HG02798 (cell line): ENCODE results near the gene UTP20.
"Not testable (repeated sequence)": the region's sequence is repeated elsewhere in the genome, so short reads cannot be mapped to it uniquely, and the experiment has no call there.

ENCODE experiments used
- ATAC-seq: cut with Tn5 transposase; IDR thresholded peaks from one replicate; pipeline ENCODE4 v1.9.1; 2021; ENCODE audit warnings: mild to moderate bottlenecking; ENCODE audit not compliant: unreplicated experiment, poor library complexity

The UTP20 gene

GRCh38 chr12:101323255-101323654 is 43.4 kb downstream of the UTP20 start:
- ATAC-seq: no peak

DNA sequence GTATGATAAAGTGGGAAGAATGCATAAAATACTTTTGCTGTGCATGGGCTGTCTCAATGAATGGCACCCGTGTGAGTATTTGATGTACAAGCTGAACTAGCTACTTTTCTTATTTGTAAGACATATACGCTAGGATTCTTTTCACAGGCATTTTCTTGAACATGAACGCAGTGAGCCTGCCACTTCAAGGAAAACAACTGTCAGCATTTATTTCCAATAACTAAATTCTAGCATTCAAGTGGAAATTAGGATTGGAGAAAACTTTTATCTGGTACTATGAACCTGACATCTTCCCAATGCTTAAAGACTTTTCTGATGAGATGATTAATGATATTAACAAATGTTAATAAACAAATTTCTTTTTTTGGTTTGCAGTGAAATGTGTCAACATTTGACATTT is 45.7 kb downstream of the UTP20 start:
- ATAC-seq: no peak

GRCh38 chr12:101327051-101327450 is 47.1 kb downstream of the UTP20 start:
- no peak for ATAC-seq

DNA sequence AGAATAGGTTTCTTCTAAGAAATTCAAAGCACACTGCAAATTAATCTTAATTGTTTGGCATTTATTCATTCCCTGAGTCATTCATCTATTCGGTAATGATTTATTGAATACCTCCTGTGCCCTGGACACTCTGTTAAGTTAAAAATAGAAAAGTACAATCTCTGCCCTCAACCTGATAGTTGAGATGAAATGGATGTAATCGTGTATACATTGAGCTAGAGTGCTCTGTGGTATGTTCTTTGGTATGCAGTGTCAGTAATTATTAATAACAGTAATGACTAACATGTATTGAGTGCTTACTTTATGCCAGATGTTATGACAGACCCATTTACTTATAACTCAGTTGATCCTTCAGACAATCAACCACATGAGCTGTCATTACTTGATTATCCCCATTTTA is 47.6 kb downstream of the UTP20 start:
- no peak for ATAC-seq

DNA sequence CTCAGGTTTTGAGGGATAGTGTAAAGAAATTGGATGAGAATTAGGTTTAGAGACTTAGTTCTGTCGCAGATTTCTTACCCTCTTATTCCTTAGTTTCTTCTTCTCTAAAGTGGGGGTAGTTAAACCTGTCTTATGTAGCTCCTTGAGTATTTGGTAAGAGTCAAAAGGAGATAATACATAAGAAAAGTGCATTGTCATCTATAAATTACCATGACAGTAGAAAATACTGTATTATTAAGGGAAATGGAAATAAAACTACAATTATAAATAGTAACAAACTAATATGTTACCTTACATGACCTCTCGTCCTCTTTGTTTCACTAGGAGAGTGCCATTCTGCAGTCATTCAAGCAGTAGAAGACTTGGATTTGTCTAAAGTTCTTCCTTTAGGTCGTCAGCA is 49.0 kb downstream of the UTP20 start:
- no peak for ATAC-seq

DNA sequence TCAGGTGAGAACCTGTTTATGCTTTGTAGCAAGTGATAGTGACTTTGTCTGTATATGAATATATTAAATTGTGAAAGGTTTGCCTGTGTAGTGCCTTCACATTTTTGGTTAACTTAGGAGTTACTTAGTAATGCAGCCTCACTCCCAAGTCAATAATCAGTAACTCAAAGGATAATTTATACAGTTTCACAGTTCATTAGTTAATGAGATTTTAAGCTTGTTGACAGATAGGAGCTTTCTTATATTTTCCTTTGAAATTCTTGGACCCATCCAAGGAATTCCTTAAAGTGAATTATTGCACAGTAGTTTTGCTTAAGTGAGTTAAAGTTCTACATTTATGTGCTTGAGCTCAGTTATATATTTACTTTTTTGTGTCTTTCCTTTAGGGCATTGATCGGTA is 50.7 kb downstream of the UTP20 start:
- ATAC-seq: no peak

DNA sequence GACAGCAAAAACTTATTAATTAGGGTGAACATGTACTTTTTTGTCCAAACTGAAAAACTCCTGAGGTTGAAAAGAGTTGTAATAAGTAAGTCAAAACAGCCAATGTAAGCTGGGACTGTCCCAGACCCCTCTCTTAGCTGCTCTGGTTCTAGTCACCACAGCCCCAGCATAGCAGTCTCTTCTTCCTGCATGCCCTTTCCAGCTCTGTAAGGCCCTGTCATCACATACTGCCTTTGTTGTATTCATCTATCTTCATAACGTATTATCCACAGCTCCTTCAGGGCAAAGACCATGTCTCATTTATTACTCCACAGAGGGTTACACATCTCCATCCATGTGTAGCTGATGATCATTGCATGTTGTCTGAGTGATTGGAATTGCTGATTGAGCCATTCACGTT is 56.5 kb downstream of the UTP20 start:
- ATAC-seq: no peak

GRCh38 chr12:101338087-101338486 is 58.2 kb downstream of the UTP20 start:
- ATAC-seq: no peak

DNA sequence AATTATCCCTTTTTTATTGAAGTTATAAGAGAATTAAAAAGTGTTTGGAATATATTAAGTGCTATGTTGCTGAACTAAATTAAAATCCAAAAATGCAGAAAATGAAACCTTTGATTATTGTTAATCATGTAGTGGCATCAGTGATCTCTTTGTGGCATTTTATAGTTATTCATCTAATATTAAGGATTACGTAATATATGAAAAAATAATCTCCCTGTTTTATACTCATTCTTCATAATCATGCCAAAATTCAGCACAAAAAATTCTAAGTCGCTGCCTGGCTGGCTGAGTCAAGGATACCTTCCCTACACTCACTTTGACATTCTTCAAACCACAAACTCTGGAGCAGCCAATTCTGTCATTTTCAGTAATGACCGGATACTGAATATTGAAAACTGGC is 64.0 kb downstream of the UTP20 start:
- ATAC-seq: no peak

- no peak for ATAC-seq
Observed at GRCh38 chr12:101351682-101352081, 71.8 kb downstream of the UTP20 start.

GRCh38 chr12:101356794-101357193 is 76.9 kb downstream of the UTP20 start:
- ATAC-seq: no peak

DNA sequence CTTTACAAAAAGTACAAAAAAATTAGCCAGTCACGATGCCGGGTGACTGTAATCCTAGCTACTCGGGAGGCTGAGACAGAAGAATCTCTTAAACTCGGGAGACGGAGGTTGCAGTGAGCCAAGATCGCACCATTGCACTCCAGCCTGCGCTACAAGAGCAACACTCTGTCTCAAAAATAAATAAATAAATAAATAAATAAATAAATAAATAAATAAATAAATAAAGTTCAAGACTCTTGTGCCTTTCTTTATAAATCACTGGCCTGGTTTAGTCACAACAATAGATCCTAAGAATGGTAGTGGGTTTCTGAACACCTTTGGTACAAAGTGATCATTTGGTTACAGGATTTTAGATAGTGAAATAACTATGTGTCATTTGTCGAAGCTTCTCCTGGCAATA is 81.5 kb downstream of the UTP20 start:
- ATAC-seq: no peak

DNA sequence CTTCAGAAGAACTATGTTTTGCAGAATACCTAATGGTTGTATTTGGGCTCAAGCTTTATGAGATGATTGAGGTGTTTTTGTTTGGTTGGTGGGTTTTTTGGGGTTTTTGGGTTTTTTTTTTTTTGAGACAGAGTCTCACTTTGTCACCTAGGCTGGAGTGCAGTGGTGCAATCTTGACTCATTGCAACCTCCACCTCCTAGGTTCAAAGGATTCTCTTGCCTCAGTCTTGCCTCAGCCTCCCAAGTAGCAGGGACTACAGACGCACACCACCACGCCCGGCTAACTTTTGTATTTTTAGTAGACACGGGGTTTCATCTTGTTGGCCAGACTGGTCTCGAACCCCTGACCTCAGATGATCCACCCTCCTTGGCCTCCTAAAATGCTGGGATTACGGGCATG is 88.1 kb downstream of the UTP20 start:
- ATAC-seq: no peak

DNA sequence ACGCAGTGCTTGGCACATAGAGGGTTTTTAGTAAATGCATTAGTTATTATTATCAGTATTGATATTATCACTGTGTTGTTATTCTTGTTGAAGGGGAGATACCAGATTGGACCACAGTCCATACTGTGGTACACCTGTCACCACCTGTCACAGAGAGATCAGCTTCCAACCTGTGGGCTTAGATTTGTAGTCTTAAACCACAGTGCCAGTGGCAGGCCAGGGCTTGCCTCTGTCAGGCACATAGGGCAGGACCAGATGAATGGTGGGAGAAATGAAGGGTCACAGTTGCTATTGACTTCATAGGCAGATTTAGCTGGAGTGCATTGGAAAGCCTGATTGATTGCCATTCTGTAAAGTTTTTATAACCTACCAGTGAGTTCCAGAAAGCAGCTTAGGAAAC is 92.5 kb downstream of the UTP20 start:
- ATAC-seq: no peak

DNA sequence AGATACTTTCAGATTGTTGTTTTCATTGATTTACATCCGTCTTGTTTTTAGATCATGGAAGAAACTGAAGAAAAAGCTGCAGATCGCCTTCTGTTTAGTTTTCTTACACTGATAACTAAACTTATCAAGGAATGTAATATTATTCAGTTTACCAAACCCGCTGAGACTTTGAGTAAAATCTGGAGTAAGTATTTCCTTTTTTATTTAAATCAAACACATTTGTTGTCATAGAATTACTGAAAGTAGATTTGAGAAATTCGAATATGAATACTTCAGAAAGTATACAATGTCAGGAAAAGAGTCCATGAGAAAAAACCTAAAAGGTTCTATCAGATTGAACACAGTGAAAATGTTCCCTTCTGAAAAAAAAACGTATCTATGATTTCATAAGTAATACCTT is 95.7 kb downstream of the UTP20 start:
- ATAC-seq: no peak

GRCh38 chr12:101379149-101379548 is 99.2 kb downstream of the UTP20 start:
- no peak for ATAC-seq

- not testable (repeated sequence) for ATAC-seq
Observed at GRCh38 chr12:101391181-101391580, 111.3 kb downstream of the UTP20 start.

DNA sequence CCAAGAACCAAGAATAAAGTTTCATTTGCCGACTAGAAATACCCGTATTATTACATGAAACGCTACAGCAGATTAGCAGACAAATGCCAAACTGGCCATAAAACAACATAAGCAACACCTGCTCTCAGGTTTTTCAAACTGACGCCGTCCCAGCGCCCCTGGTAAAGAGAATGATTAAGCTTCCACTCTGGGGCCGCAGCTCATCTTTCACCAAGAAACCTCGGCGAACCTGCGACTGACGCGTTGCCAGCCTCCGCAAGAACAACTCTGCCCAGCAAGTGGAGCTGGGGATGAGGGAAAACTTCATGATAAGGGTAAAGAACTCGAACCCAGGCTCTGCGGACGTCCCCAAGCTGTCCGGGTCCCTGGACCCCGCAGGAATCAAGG is 127.1 kb downstream of the UTP20 start:
- ATAC-seq: peak; percentile 21

DNA sequence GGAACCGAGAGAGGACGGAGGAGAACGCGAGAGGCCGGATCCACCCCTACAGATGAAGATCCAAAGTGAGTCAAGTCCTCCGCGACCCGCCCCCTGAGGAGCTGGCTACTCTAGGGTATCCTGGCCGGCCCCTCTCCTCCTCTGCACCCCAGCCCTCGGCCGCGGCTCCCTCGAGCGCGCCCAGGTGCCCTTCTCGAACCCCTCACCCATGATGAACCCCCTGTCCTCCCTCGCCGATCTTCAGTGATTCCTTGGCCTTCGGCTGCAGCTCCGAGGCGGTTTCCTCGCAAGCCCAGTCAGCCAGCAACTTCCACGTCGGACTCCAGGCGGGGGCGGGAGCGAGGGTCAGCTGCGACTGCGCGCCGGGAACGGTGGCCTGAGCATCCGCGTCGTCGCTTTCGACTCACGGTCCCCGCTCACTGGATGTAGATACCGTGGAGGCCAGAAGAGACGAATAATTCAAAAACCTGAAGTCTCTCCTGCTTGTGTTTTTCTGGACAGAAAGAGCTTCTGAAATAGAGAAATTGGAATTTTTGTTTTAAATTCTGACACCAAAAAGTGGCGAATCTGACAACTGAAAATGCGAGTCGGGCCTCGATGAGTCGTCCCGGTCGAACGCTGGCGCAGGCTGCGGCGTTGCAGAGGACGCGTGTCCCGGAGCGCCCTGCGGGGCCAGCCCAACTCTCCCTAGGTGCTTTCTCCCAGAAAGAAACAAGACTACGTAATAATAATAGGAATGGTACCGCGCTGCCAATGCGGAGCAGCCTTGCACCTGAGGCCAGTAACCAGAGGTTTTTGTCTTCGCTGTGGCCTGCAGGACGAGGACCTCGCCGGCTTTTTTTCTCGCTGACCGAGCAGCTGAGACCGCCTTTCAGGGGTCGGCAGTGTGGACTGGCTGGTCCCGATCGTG is 127.8 kb downstream of the UTP20 start, which contains the start of gene ARL1:
Gene ARL1, minus strand, starts transcription at position 337 of the 910 bp plus-strand sequence. Its CDS starts 127 bp downstream, at position 210.
- ATAC-seq: peak; percentile 89

DNA sequence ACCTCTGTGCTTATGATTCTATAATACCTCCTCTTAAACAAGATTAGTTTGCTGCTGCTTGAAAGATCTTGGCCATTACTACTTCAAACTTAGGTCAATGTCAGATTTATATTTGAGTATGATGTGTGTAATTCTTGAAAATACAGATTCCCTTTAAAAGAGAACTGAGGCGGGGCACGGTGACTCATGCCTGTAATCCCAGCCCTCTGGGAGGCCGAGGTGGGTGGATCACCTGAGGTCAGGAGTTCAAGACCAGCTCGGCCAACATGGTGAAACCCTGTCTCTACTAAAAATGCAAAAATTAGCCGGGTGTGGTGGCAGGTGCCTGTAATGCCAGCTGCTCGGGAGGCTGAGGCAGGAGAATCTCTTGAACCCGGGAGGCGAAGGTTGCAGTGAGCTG is 130.3 kb downstream of the UTP20 start:
- not testable (repeated sequence) for ATAC-seq

DNA sequence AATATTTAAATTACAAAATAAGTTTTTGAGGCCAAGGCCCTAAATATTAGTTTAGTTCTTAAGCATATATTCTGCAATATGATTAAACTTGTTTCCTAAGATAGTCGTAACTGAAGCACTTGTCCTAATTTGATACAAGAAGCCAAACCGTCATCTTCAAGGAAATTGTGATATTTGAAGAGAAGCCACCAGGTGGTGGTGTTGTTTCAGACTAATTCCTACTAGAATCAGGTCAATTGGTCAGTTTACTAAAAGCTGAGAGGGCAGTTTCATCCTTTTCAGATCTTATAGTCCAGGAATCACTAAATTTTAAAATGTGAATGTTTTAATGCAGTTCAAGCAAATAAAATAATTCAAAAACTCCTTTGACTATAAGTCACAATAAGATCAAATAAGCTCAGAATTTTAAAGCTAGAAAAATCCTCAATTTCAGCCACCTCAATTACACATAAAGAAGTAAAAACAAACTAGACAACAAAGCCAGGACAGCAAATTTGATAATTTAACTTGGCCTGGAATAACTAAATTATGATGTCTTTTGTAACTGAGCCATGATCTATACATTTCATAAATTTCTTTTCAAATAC is 134.7 kb downstream of the UTP20 start:
- peak; percentile 63 for ATAC-seq

DNA sequence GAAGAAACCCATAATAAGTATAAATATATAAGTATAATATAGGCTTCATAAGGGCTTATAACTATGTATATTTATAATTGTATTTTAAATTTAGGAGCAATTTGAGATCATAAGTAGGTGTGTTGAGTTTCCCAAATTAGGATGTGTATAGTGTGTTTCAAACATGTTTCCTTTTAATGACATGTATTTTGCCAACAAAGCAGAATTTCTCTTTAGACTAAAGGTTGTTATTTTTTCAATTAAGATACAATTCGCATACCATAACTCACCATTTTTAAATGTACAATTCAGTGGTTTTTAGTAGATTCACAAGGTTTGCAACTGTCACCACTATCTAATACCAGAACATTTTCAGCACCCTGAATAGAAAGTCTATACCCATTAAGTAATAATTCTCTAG is 135.3 kb downstream of the UTP20 start:
- no peak for ATAC-seq
